PC-9 (cell line): ENCODE results near the gene FAM32A. TPM values are rescaled to one million over a fixed set of nuclear protein-coding genes. Genes with fewer than 3 reads are reported as not detected.

Experiments used
- BruUV-seq: library from RNA; stranded (reverse); fragments of 400-500 nt; replicated peaks from 2 replicates; lab custom pipeline; 2021; lab: Mats Ljungman, UMichigan
- CTCF ChIA-PET: fragments of 300-600 bp; sonication (Branson Sonifier 250); formaldehyde crosslinking; loops from one replicate; lab custom pipeline; 2022; ENCODE audit warnings: antibody characterized with exemption; lab: Charles Lee
- POLR2A ChIA-PET: fragments of 300-600 bp; sonication (Branson Sonifier 250); formaldehyde crosslinking; loops from one replicate; lab custom pipeline; 2022; ENCODE audit warnings: antibody characterized with exemption; ENCODE audit not compliant: unreplicated experiment; lab: Charles Lee
- DNase-seq, 2 experiments: peaks; one replicate each; pipeline versions ENCODE4 v3.0.0 to v3.0.0-alpha.2; 2015 to 2022; ENCODE audit warnings: mixed read lengths in 1 of 2
- H2AFZ ChIP-seq: fragments of 200-600 bp; sonication (generic); 2 replicates; pipeline ENCODE4 v1.8.1; 2017; ENCODE audit warnings: antibody characterized with exemption
- H3F3A ChIP-seq: fragments of 200-600 bp; sonication (generic); 2 replicates; pipeline ENCODE4 v1.8.1; 2017; ENCODE audit warnings: antibody characterized with exemption, mild to moderate bottlenecking, low read depth; ENCODE audit not compliant: insufficient read depth
- H3K27ac ChIP-seq: fragments of 200-600 bp; sonication (generic); 2 replicates; pipeline ENCODE4 v1.6.1; 2016; ENCODE audit warnings: mixed run types
- H3K27me3 ChIP-seq: fragments of 200-600 bp; sonication (generic); 2 replicates; pipeline ENCODE4 v1.6.1; 2016; ENCODE audit warnings: low read depth, mixed run types; ENCODE audit not compliant: insufficient read depth
- H3K36me3 ChIP-seq: fragments of 200-600 bp; sonication (generic); 2 replicates; pipeline ENCODE4 v1.6.1; 2016; ENCODE audit warnings: low read depth, mixed run types
- H3K4me1 ChIP-seq: fragments of 200-600 bp; sonication (generic); replicated peaks from 2 replicates; pipeline ENCODE4 v1.6.1; 2016; ENCODE audit warnings: mixed run types; ENCODE audit not compliant: insufficient read depth
- H3K4me2 ChIP-seq: fragments of 200-600 bp; sonication (generic); 2 replicates; pipeline ENCODE4 v1.6.1; 2017; ENCODE audit warnings: mixed run types
- H3K4me3 ChIP-seq: fragments of 200-600 bp; sonication (generic); 2 replicates; pipeline ENCODE4 v1.6.1; 2016; ENCODE audit warnings: mixed run types
- H3K79me2 ChIP-seq: fragments of 200-600 bp; sonication (generic); 2 replicates; pipeline ENCODE4 v1.6.1; 2017; ENCODE audit warnings: low read depth, mixed run types
- H3K9me2 ChIP-seq: fragments of 200-600 bp; sonication (generic); 2 replicates; pipeline ENCODE4 v1.8.1; 2017; ENCODE audit warnings: mild to moderate bottlenecking; ENCODE audit not compliant: insufficient read depth
- H3K9me3 ChIP-seq: fragments of 200-600 bp; sonication (generic); 2 replicates; pipeline ENCODE4 v1.8.1; 2016; ENCODE audit warnings: low read depth; ENCODE audit not compliant: insufficient read depth
- H4K20me1 ChIP-seq: fragments of 200-600 bp; sonication (generic); 2 replicates; pipeline ENCODE4 v1.8.1; 2017; ENCODE audit not compliant: insufficient read depth
- CTCF ChIP-seq: fragments of 200-600 bp; sonication (generic); conservative IDR thresholded peaks from 2 replicates; pipeline ENCODE4 v1.6.1; 2017; ENCODE audit warnings: mixed run types, antibody characterized with exemption, mild to moderate bottlenecking, moderate library complexity
- EZH2 ChIP-seq: fragments of 200-600 bp; sonication (generic); IDR thresholded peaks from 2 replicates; pipeline ENCODE4 v1.8.0; 2017; ENCODE audit warnings: antibody characterized with exemption, low read depth
- intact Hi-C: fragments of 100-400 bp; cut with micrococcal nuclease; formaldehyde crosslinking; loops from one replicate; pipeline ENCODE4 v1.10.0; 2022; ENCODE audit not compliant: unreplicated experiment
- total RNA-seq: library from RNA; stranded (reverse); gene quantifications from 2 replicates; pipeline ENCODE4 v1.2.3, GENCODE V29; 2021

FAM32A gene
- total RNA-seq, 1 experiment from 2014 or later, result 66.5 TPM

GRCh38 chr19:16201011-16201391, 15.8 kb downstream of the FAM32A start:
- 0 out of 2 replicates have a peak, but pooled peaks cover 7% of the 10 kb centered on the region for H4K20me1 ChIP-seq
- no peaks in the 10 kb centered on the region for H3K27me3 ChIP-seq
- TF ChIP-seq CTCF (no peak), EZH2 (no peak)
- CTCF ChIA-PET, result no interaction called here
- H3F3A ChIP-seq, result peaks cover 15% of the 10 kb centered on the region; the same call in 1 of the 2 replicates
- BruUV-seq, result no TSS peak
- no peaks in the 10 kb centered on the region for H3K9me3 ChIP-seq
- no peak overlapping the region for H3K27ac ChIP-seq
- H2AFZ ChIP-seq, result no peak overlapping the region
- peaks cover 22% of the 10 kb centered on the region for H3K79me2 ChIP-seq
- H3K9me2 ChIP-seq, result no peaks in the 10 kb centered on the region
- H3K4me3 ChIP-seq, result no peak overlapping the region
- DNase-seq, result no peak
- no peaks in the 10 kb centered on the region; the same call in 1 of the 2 replicates for H3K36me3 ChIP-seq
- intact Hi-C loops, result no loop called here
- peaks cover 23% of the 10 kb centered on the region for H3K4me1 ChIP-seq
- no peak overlapping the region for H3K4me2 ChIP-seq
- POLR2A ChIA-PET, result no interaction called here

GRCh38 chr19:16202320-16203255, 17.4 kb downstream of the FAM32A start:
- Histone ChIP-seq H3K4me3 (no peak overlapping the region), H3K79me2 (peaks cover 22% of the 10 kb centered on the region), H3K36me3 (no peaks in the 10 kb centered on the region; the same call in 1 of the 2 replicates), H3K27ac (no peak overlapping the region), H2AFZ (no peak overlapping the region), H3K9me2 (no peaks in the 10 kb centered on the region), H3F3A (no peaks in the 10 kb centered on the region; the same call in 1 of the 2 replicates), H3K4me2 (no peak overlapping the region), H3K27me3 (no peaks in the 10 kb centered on the region), H3K9me3 (no peaks in the 10 kb centered on the region), H3K4me1 (peaks cover 9% of the 10 kb centered on the region), H4K20me1 (0 out of 2 replicates have a peak, but pooled peaks cover 7% of the 10 kb centered on the region)
- POLR2A ChIA-PET, result no interaction called here
- CTCF ChIA-PET, result interaction anchor here (0.6 kb wide), 1 partner anchor 12 kb away, joined by 9 read pairs; no protein-coding TSS in a partner anchor
- DNase-seq, result no peak
- no peak for TF ChIP-seq EZH2
- no peak for TF ChIP-seq CTCF
- BruUV-seq, result no TSS peak
- intact Hi-C loops, result no loop called here

GRCh38 chr19:16203256-16204004, 18.2 kb downstream of the FAM32A start:
- DNase-seq, result no peak
- H3K27ac ChIP-seq, result no peak overlapping the region
- H3F3A ChIP-seq, result no peaks in the 10 kb centered on the region; the same call in 1 of the 2 replicates
- POLR2A ChIA-PET, result no interaction called here
- H4K20me1 ChIP-seq, result 0 out of 2 replicates have a peak, but pooled peaks cover 7% of the 10 kb centered on the region
- no peaks in the 10 kb centered on the region for H3K9me2 ChIP-seq
- TF ChIP-seq EZH2, result no peak
- TF ChIP-seq CTCF, result no peak
- H3K79me2 ChIP-seq, result peaks cover 16% of the 10 kb centered on the region
- H3K9me3 ChIP-seq, result no peaks in the 10 kb centered on the region
- no peak overlapping the region for H3K4me2 ChIP-seq
- no peak overlapping the region for H2AFZ ChIP-seq
- H3K4me3 ChIP-seq, result no peak overlapping the region
- peaks cover 7% of the 10 kb centered on the region for H3K4me1 ChIP-seq
- no TSS peak for BruUV-seq
- no peaks in the 10 kb centered on the region for H3K27me3 ChIP-seq
- intact Hi-C loops, result no loop called here
- no peaks in the 10 kb centered on the region; the same call in 1 of the 2 replicates for H3K36me3 ChIP-seq
- CTCF ChIA-PET, result no interaction called here
